HG03139 (cell line): ENCODE data around the gene ZNRF2.
"Not testable (repeated sequence)": the region's sequence is repeated elsewhere in the genome, so short reads cannot be mapped to it uniquely, and the experiment has no call there.

Experiments
- ATAC-seq: cut with Tn5 transposase; IDR thresholded peaks from one replicate; pipeline ENCODE4 v1.9.1; 2021; ENCODE audit not compliant: unreplicated experiment

Gene ZNRF2

DNA sequence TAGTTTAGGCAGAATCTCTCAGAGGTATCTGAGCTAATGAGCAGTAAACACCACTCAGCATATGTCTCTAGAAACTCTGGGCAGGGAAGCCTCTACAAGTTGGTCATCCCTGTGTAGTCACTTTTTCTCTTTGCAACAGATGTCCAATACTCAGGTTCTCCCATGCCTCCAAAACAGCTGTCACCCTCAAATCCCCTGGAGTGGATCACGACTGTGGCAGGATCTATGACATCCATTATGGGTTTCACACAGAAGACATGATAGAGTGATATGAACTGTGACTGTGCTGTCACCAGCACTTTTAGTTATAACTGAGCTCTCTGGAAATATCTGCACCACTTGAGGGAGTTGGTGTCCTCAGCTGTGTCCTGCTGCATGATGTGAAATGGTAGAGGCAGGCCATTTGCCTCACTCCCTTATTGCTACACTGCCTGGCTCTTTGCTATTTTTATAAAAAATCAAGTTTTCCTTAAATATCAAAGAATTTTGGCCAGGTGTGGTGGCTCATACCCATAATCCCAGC lies 24.1 kb upstream of the ZNRF2 start:
- no peak for ATAC-seq

DNA sequence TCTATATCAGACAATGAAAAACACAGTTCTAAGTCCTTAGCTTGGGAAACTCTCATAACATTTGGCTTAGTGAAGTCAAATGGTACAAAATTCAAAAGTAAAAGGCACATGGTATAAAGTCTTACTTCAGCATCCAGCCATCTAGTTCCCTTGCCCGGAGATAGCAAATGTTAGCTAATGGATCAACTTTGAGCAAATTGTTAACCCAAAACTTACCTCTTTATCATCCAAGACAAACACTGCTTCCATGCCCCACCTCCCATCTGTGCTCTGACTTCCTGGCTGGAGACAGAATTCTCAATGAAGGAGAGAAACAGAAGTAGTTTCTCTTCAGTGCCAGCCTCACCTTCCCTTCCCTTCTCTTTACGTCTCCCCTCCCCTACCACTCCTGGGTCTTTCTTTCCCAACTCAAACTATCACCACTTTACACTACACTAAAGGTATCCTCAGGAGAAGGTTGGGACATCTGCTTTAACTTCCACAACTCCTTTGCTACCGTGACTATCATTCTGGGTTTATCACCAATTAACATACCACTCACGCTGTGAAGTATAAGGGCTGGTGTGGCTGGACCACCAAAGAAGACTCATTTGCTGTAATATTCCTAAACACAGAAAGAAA lies 21.2 kb upstream of the ZNRF2 start:
- ATAC-seq: no peak

DNA sequence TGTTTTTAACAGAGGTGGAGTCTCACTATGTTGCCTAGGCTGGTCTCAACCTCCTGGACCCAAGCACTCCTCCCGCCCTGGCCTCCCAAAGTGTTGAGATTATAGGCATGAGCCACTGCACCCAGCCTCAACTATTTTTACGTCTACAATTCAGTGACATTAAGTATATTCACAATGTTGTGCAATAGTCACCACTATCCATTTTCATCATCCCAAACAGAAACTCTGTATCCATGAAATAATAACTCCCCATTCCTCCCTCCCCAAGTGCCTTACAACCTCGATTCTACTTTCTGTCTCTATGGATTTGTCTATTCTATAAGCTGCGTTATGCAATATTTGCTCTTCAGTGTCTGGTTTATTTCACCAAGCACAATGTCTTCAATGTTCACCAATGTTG lies 20.3 kb upstream of the ZNRF2 start:
- ATAC-seq: no peak

DNA sequence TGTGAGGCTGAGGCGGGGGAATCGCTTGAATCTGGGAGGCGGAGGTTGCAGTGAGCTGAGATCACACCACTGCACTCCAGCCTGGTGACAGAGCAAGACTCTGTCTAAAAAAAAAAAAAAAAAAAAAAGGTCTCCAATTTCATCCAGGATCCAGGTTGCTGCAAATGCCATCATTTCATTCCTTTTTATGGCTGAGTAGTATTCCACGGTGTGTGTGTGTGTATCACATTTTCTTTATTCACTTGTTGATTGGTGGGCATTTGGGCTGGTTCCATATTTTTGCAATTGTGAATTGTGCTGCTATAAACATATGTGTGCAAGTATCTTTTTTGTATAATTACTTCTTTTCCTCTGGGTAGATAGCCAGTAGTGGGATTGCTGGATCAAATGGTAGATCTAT lies 19.2 kb upstream of the ZNRF2 start:
- ATAC-seq: not testable (repeated sequence)

DNA sequence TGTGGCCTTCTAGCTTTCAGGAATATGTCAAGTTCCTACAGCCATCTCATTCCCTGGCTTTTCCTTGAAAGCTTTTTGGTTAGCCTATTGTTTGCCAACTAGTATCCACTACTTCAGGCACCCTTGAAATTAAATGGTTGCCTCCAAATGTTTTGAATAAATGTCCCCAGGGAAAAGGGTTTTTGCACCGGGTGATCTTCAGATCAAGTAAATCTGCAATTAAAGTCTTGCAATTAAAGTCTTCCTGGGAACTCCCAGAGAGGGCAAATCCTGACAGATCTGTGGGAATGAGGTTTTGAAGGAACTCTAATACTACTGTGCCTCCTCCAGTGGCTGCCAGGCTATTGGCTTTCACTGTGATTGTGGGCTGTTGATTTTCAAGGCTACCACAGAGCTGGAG lies 17.7 kb upstream of the ZNRF2 start:
- ATAC-seq: no peak

DNA sequence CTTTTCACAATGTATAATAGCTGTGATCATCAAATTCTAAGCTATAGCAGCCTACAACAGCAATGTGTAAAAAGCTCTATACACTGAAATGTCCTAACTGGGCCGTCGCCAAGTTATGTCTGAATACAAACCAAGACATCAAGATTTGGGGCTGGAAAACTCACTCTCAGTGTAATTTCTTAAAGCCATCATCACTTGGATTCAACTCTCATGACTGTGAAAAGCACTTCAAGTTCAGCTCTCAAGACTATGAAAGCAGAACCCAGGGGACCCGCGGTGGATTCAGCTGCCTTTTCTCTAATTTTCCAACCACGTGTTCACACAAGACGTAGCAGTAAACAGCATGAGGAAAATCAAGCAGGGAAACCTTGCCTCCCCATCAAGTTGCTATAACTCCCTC lies 15.8 kb upstream of the ZNRF2 start:
- ATAC-seq: no peak

DNA sequence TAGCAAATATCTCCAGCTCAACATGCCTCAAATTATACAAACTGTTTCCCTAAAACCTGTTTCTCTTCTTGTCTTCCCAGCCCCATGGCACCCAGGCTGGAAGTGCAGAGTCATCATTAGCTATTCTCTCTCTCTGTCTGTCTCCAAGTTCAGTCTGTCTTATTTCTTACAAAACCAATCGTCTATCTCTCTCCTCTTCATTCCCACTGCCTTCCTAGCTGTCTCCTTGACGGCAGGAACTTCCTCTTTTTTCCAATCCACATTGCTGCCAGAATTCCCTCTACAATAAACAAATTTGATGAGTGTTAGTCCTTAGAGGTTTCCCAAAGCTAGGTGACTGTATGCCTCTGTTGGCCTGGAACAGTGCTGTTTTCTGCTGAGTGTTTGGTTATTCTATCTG lies 14.9 kb upstream of the ZNRF2 start:
- no peak for ATAC-seq

DNA sequence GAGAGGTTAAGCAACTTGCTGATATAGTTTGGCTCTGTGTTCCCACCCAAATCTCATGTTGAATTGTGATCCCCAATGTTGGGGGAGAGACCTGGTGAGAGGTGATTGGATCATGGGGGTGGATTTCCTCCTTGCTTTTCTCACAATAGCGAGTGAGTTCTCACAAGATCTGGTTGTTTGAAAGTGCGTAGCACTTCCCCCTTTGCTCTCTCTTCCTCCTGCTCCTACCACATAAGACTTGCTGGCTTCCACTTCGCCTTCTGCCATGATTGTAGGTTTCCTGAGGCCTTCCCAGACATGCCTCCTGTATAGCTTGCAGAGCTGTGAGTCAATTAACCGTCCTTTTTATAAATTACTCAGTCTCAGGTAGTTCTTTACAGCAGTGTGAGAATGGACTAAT lies 13.5 kb upstream of the ZNRF2 start:
- ATAC-seq: no peak

DNA sequence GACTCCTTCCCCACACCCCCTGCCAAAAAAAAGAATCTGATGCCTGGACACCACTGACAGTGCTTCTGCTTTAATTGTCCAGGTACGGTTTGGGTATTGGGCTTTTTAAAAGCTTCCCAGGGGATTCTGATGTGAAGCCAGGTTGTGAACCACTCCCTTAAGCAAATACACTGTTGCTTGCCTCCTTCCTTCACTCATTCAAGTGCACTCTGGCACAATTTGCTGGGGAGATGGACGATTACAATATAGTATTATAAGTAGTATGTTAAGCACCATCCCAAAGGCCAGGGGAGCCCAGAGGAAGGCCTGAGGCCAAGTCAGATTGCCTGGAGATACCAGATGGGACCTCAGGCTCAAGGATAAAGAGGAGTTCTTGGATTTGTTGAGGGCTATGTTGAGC lies 12.3 kb upstream of the ZNRF2 start:
- no peak for ATAC-seq

DNA sequence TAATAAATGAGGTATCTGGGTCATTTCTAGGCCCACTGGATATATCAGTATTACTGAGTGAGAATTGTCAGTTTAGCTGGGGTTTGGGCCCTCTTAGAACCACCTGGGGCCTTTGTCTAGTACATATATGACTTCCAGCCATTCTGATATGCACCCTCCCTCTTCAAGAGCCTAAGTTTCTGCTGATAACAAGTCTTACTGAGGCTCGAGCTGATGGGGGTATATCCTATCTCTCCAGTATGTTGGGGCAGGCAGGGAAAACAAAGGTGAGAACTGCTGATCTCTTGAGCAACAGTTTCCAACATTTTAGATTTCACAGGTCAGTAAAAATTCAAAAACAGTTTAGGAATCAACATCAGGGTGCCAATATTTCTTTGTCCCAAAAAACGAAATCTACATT lies 10.8 kb upstream of the ZNRF2 start:
- ATAC-seq: no peak

DNA sequence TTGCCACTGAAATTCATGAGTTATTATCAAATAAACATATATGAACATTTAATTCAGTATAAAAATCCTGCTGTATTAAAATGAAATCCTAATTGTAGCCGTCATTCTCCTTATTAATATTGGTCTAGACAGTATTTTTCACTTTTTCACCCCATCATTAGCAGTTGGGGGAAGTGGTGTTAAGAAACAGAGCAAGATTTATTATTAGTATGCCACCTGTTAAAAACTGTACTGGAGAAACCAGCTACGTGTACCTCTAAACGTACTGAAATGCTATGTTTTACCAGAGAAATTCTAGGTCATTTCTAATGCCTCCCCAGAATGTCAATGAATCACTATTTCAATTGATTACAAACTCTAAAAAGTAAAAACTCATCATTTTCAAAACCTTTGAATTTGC lies 9.8 kb upstream of the ZNRF2 start:
- no peak for ATAC-seq

DNA sequence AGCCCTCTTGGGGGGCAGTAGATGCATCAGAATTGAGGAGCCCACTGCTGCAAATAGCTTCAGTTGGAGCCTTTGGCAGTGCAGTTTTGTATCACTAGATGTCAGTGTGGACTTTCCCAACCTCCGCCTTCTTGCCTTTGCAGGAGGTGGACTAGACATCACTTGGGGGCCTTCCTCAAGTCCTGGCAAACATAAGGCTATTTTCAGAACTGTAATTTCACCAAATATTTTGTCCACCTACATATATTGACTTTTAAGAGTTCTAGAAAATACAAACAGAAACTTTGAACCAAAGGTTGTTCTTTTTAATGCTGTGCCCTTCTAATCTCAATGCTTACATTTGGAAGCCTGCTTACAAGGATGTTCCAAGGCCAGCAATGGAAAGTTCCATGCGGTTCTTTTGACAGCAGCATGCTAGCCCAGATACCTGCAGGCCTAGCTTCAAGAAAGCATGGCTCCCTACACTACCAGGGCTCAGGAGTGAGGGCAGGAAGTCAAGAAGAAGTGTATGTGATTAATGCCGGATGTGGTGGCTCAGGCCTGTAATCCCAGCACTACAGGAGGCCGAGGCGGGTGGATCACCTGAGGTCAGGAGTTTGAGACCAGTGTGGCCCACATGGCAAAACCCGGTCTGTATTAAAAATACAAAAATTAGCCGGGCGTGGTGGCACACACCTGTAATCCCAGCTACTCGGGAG lies 8.0 kb upstream of the ZNRF2 start:
- no peak for ATAC-seq

DNA sequence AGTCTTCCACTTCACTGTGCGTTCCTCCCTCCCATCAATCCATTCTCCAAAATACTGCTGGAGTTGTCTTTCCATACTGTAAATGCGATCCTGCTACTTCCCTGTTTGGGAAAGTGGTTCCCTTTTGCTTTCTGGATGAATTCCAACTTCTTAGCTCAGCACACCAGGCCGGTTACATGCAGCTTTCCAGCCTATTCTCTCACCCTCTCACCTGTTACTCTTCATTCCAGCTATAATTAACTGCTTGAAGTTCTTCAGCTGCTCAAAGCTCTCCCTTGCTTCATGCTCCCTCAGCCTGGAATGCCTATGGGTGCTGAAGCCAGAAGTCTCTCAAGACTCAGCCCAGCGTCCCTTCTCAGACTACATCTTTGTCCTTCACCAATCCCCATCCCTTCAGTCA lies 6.0 kb upstream of the ZNRF2 start:
- ATAC-seq: no peak

DNA sequence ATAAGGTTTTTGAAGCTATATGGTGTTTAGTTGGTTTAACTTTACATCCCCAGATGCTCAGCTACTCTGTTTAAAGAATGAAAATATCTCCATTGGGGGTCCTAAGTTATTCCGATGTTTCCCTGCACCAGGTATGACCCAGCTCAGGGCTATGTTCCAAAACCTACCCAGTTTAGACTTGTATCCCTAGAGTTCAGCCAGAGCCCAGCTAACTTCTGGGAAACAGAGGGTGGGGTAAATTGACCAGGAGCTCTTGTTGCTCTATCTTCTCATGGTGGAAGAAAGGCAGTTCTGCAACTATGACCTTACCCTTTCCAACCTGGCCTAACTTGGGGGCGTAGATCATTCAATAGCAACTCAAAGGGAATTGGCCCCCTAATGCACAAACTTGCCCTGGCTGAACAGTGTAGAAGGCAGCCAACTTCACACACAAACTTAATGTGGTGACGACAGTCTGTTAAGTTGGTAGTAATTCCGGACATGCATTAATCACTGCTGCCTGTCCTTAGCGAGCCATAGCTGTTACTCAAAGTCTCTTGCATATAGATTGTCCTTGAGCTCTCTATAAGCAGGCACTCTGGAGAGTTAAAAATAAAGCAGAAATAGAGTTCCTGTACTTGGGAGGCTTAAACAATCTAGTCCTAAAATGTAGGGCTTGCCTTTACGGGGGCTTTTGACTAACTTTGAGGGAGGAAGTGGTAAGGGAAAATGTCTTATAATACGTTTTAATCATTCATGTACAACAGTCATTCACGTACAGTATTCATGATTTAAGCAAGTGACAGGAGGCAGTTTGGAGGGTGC lies 5.3 kb upstream of the ZNRF2 start:
- ATAC-seq: no peak

DNA sequence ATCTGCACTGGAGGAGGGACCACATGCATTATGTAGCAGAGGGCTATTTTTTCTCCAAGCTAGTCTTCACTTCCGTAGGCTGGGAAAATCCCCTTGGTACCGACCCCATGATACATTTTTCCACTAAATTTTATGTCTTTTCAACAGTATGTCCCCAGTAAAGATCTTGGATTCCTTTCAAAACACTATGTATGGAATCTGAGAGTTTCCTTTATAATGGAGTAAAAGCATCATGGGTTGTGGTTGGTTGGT lies 4.8 kb upstream of the ZNRF2 start:
- no peak for ATAC-seq

DNA sequence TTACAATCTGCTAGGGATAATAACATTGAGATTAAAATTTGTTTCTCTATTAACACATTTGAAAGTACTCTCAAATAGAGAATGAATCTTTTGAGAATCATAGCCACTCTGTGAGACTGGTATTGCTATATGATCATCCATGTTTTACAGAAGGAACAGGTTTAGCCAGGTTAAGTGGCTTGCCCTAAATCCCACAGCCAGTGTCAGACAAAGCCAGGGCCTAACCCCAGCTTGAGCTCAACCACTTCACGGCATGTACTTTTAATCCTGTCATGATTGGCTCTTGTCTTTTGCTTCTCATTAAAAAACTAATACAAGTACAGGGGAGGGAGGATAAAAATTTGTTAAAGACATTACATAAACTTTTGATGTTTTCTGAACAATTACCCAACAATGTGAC lies 3.8 kb upstream of the ZNRF2 start:
- no peak for ATAC-seq

DNA sequence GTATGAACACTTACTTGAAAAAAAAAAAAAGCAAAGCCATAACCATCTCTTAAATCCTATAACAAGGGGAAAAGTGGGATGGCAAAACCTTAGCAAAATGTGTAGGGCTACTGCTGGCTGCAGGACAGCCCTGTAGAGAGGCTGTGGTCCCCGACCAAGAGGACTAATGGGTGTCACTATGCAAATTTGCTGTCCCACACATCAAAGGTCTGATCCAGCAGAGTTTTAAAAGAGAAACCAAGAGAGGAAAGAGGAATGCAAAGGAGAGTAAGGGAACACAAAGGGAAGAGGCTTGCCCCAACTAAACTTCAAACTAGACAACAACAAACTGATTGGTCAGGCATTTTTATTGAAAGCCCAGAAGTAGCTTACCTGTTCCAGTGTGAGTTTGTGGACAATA lies 3.1 kb upstream of the ZNRF2 start:
- no peak for ATAC-seq

DNA sequence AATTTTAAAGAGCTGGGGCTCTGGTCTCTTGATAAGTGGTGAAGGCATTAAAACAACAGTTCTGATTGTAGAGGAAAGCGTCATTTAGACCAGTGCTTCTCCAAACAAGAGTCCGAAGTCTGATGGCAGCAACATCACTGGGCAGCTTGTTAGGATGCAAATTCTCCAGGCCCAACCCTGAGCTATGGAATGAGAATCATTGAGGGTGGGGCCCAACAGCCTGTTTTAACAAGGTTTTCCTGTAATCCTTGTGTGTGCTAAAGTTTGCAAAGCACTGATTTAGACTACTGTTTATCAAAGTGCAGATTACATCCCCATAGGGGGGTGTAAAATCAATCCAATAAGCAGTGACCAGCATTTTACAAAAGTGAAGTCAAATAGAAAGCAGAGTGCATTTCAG lies 2.6 kb upstream of the ZNRF2 start:
- no peak for ATAC-seq

DNA sequence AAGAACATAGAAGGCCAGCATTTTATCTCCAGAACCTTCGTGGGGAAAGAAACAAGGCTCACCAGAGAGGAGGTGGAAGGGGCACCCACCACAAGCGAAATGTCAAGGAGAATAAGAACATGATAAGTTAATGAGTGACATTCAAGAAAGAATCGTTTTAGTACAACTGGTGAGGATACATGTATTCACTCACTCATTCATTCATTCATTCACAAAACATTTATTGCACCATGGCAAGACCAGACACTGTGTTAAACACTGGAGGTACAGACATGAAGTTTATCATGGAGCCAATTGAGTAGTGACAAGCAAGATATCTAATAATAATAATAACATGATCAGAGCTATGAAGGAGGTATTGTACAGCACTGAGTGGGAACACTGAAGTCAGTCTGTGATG lies 1.7 kb upstream of the ZNRF2 start:
- ATAC-seq: no peak

DNA sequence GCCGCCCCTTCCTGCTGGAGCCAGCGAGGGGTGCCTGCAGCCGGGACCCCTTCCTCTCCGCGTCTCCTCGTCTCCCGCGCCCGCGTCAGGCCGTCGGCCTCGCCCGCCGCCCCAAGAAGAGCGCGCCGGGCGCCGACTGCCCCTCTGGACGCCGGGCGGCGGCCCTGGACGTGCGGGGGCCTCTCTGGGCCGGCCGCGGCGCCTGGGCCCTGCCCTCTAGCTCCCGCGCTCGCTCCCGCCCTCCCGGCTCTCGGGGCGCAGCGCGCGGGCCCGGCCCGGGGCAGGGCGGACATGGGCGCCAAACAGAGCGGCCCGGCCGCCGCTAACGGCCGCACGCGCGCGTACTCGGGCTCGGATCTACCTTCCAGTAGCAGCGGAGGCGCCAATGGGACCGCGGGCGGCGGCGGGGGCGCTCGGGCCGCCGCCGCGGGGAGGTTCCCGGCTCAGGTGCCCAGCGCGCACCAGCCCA lies 704 bp downstream of the ZNRF2 start:
- peak; percentile 7 for ATAC-seq

DNA sequence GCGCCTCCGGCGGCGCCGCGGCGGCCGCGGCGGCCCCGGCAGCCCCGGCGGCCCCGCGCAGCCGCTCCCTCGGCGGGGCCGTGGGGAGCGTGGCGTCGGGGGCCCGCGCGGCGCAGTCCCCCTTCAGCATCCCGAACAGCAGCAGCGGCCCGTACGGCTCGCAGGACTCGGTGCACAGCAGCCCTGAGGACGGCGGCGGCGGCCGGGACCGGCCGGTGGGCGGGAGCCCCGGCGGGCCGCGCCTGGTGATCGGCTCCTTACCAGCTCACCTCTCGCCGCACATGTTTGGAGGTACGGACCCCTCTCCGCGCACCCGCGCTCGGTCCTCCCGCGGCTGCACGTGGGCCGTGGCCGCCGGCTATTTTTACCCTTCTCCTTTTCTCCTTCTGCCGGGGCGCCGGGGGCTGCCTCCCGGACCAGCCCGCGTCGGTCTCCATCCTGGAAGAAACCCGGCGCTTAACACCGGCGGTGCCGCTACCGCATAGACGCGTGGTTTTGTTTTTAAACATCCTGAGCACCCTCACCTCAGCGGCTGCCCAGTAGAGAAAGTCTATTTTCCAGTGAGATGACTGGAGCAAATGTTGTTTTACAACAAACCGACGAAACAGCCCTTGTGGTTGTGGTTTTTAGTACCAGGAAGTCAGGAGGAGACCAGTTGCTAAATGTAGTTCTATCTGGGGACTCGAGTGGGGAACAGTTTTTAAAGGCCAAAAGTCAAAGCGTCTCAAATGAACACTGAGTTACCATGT lies 1.3 kb downstream of the ZNRF2 start:
- ATAC-seq: peak; percentile 0

DNA sequence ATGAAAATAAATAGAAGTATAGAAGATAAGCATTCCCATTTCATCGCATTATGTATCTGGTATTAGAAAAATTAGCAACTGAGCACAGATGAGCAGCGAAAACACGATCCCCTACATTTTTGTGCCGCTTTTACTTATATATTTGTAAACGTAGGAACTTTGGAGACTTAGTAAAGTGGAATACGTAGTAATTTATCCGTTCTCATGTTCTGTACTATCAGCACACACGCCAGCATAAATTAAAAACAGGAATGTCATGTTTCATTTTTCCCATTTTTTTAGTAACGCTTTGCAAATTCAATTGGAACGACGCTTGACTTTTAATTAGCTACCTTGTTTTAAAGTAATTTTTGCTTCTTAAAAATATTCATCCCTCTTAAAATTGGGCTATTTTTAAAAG lies 2.4 kb downstream of the ZNRF2 start:
- ATAC-seq: no peak
